PFSK-1 (cell line): ENCODE measurements around the gene TMEM131L.

Experiments used
- FOXP2 ChIP-seq: optimal IDR thresholded peaks from 2 replicates; pipeline ENCODE3; 2011; ENCODE audit warnings: borderline replicate concordance, control low read depth, inconsistent platforms; ENCODE audit not compliant: insufficient read depth; ENCODE audit errors: extremely low read length, extremely low read depth
- POLR2AphosphoS5 ChIP-seq: IDR thresholded peaks from 2 replicates; pipeline ENCODE4 v1.6.1; 2012; ENCODE audit warnings: low read depth, mild to moderate bottlenecking, control low read depth, low read length, moderate library complexity
- SIN3A ChIP-seq: IDR thresholded peaks from 2 replicates; pipeline ENCODE4 v1.6.1; 2012; ENCODE audit warnings: mild to moderate bottlenecking, low read length, moderate library complexity, borderline replicate concordance; ENCODE audit not compliant: insufficient read depth
- TAF1 ChIP-seq: IDR thresholded peaks from 2 replicates; pipeline ENCODE4 v1.6.1; 2012; ENCODE audit warnings: low read length, control low read depth, borderline replicate concordance; ENCODE audit not compliant: insufficient read depth
- TF ChIP-seq, protein P1 (sequence below), 2 experiments: IDR thresholded peaks; 2 replicates each; pipeline versions ENCODE4 v1.6.1 to v1.8.0; 2011 to 2012; ENCODE audit warnings: low read depth in 2 of 2, low read length in 2 of 2, control low read depth in 1 of 2, inconsistent platforms in 1 of 2, mild to moderate bottlenecking in 1 of 2, moderate library complexity in 1 of 2; ENCODE audit not compliant: insufficient read depth in 1 of 2

DNA sequence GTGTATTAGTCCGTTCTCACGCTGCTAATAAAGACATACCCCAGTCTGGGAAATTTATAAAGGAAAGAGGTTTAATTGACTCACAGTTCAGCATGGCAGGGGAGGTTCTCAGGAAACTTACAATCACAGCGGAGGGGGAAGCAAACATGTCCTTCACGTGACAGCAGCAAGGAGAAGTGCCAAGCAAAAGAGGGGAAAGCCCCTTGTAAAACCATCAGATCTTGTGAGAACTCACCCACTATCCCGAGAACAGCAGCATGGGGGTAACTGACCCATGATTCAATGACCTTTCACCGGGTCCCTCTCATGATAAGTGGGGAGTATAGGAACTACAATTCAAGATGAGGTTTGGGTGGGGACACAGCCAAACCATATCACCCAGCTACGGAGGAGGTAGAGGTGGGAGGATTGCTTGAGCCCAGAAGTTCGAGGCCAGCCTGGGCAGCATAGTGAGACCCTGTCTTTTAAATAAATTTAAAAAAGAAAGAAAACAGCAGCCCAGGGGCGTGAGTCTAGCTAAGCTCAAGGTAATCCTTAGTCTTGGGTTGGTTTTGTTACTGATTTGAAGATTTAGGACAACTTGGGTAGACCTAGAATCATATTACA, 46.4 kb upstream of the TMEM131L start:
- TF ChIP-seq POLR2AphosphoS5 (no peak), TAF1 (no peak), SIN3A (no peak), FOXP2 (no peak)
- TF ChIP-seq, protein P1, sequence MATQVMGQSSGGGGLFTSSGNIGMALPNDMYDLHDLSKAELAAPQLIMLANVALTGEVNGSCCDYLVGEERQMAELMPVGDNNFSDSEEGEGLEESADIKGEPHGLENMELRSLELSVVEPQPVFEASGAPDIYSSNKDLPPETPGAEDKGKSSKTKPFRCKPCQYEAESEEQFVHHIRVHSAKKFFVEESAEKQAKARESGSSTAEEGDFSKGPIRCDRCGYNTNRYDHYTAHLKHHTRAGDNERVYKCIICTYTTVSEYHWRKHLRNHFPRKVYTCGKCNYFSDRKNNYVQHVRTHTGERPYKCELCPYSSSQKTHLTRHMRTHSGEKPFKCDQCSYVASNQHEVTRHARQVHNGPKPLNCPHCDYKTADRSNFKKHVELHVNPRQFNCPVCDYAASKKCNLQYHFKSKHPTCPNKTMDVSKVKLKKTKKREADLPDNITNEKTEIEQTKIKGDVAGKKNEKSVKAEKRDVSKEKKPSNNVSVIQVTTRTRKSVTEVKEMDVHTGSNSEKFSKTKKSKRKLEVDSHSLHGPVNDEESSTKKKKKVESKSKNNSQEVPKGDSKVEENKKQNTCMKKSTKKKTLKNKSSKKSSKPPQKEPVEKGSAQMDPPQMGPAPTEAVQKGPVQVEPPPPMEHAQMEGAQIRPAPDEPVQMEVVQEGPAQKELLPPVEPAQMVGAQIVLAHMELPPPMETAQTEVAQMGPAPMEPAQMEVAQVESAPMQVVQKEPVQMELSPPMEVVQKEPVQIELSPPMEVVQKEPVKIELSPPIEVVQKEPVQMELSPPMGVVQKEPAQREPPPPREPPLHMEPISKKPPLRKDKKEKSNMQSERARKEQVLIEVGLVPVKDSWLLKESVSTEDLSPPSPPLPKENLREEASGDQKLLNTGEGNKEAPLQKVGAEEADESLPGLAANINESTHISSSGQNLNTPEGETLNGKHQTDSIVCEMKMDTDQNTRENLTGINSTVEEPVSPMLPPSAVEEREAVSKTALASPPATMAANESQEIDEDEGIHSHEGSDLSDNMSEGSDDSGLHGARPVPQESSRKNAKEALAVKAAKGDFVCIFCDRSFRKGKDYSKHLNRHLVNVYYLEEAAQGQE (IDR thresholded peaks at IDR 0.05; ENCODE audit: insufficient read depth in 1 of 2, low read depth in 2 of 2, low read length in 2 of 2) = no peak
